ENCODE measurements around the gene ERC1.
"Not testable (repeated sequence)": the region's sequence is repeated elsewhere in the genome, so short reads cannot be mapped to it uniquely, and the experiment has no call there.

The ERC1 gene

DNA sequence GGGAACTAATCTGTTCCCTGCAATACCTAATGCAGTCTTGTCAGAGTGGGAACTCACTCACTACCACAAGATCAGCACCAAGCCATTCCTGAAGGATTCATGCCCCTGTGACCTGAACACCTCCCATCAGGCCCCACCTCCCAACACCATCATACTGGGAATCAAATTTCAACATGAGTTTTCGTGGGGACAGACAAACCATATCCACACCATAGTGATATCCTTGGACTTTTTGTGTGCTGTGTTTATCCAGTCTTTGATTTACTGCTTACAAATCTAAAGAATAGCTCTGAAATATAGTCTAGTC, 359.9 kb downstream of the ERC1 start:
- DNase-seq (ENCODE audit: low read depth in 2 of 2), result no peak

DNA sequence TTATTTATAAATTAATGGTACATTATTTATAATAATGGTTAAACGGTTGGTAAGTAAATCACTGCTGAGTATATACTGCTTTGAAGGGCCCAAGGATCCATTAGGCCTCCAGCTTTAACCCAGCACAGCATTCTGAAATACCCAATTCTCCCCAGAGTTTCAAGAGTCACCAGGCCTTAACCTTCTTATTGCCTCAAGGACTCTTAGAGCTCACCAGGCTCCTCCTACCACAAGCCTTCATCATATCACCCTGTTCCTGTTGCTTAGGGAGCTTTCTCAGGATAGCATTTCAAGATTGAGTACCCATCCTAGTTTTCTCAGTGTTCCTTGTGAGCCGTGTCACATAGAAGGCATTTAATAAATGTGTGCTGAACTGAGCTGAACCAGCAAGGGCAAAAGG, 360.9 kb downstream of the ERC1 start:
- no peak for DNase-seq (ENCODE audit: low read depth in 2 of 2)

DNA sequence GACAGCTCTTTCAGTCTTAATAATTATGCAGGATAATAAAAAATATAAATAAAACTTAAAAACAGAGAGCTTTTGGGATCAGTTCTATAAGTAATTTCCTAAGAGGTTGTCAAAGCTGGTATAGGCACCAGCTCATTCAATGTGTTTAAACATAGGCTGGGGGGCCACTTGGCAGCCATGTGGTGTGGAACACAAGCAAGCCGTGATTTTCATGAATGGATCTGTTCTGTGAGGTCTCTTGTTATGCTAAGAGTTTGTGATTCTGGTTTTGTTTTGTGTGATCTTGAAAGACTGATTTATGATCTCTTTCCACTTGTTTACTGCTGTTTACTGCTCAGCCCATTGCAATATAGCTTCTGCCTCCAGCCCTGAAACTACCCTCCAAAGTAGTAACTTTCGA, 362.4 kb downstream of the ERC1 start:
- no peak for DNase-seq (ENCODE audit: low read depth in 2 of 2)

DNA sequence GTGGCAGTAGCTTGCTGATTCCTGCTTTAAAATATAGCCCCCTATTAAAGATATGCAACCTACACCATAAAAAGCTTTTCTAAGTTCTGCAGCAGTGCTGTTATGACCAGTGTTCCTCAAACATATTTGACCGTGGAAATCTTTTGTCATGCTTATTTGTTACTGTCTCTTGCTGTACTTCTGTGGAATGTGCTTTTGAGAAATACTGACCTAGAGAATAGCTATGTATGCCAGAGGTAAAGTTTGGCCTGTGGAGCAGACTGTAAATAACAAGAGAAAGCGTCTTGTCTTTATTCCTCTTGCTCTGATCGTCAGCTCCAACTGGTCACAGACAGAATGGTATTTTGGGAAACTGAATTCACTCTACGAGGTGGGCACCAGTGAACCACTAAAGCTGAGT, 364.4 kb downstream of the ERC1 start:
- no peak for DNase-seq (ENCODE audit: low read depth in 2 of 2)

DNA sequence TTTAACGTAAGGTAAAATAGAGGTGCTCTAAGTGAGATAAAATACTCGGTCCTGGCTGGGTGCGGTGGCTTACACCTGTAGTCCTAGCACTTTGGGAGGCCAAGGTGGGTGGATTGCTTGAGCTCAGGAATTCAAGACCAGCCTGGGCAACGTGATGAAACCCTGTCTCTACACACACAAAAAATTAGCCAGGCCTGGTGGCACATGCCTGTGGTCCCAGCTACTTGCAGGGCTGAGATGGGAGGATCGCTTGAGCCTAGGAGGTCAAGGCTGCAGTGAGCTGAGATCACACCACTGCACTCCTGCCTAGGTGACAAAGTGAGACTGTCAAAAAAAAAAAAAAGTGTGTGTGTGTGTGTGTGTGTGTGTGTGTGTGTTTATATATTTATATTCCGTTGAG, 364.8 kb downstream of the ERC1 start:
- DNase-seq (ENCODE audit: low read depth in 2 of 2), result not testable (repeated sequence)

DNA sequence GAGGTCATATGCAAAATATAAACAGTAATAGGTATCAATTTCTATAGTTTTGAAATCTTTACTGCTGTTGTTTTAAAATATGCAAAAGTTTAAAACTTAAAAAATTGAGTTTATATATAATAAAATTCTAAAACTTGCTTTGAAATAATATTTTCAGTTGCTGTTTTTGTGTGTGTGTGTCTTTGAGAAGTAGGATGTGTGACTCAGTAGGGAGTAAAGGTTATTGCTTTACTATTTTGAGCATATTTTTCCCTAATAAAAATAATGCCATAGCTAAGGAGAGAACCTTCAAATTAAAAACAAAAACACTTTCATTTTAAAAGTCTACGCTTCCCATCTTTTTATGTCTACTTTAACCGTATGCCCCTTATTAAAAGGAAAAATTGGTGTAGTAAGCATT, 365.3 kb downstream of the ERC1 start:
- DNase-seq (ENCODE audit: low read depth in 2 of 2), result no peak

DNA sequence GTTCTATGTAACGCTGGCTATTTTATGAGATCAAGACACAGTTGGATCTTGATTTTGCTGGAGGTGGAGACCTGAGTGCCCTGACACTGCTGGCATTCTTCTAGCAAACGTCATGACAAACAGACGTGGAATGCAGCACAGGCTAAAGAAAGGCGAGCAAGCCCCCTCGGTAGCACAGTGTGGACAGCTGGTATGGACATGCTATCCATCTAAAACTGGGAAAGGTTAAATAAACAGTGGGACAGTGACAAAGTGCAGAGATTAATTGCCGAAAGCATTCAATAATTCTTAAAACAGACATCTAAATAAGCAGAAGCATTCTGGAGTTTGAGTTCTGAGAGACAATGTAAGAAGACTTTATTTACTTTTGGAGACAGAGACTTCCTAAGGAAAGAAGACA, 366.1 kb downstream of the ERC1 start:
- DNase-seq (ENCODE audit: low read depth in 2 of 2), result no peak

DNA sequence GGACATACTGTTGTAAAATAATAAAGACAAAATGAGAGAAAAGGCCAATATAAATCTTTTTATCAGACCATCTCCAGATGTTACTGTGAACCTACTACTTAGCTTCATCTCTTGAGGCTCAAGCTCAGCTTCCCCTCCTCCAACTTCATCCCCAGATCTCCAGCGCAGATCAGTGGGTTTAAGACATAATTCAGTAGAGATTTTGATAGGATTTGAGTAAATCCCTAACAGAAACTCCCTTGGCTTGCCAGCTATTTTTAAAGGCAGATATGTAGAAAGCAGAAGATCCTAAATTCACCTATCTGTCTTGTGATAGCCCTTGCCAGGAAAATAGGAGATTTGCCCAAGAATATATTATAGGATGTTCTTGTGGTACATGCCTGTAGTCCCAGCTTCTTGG, 366.7 kb downstream of the ERC1 start:
- no peak for DNase-seq (ENCODE audit: low read depth in 2 of 2)

DNA sequence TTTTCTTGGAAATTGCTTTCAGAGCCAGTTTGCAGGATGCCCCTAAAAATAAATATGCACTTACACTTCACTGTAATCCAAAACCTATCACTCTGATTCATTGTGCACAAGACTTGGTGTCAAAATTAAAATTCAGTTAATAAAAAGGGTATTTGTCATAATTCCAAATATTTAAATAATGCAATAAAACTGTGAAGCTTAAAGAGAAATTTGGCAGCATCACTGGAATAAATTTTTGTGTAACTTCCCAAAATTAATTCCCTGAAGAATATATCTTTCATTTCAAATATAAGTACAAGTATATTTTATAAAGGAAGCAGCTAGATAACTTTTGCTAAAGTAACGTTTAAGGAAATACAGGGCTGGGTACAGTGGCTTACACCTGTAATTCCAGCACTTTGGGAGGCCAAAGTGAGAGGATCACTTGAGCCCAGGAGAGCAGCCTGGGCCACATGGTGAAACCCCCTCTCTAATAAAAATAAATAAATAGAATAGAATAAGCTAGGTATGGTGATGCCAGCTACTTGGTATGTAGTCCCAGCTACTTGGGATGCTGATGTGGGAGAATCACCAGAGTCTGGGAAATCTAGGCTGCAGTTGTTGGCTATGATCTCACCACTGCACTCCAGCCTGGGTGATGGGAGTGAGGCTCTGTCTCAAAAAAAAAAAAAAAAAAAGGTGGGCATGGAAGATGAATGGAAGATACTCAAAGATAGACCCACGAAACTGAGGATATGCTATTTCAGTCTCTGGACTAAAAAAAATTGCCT, 369.6 kb downstream of the ERC1 start:
- DNase-seq (ENCODE audit: low read depth in 2 of 2), result no peak

DNA sequence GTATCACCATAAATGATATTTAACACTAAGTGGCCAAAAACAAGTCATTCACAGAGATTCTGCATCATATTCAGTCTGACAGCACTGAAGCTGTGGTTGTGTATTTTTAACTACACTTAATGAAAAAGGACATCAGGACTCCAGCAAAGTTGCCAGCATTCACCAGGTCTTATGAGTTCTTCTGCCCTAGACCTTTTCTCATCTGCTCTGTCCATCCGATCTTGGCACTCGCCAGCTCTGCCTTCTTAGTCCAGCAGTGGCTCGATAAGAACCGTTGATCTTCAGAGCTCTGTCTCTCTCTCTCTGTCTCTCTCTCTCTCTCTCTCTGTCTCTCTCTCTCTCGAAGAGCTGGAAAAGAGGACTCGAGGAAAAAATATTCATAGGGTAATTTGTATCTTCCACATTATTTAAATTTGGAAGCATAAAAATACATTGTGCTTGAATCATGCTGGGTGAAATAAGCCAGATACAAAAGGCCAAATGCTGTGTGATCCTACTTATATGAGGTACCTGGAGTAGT, 371.2 kb downstream of the ERC1 start:
- no peak for DNase-seq (ENCODE audit: low read depth in 2 of 2)

DNA sequence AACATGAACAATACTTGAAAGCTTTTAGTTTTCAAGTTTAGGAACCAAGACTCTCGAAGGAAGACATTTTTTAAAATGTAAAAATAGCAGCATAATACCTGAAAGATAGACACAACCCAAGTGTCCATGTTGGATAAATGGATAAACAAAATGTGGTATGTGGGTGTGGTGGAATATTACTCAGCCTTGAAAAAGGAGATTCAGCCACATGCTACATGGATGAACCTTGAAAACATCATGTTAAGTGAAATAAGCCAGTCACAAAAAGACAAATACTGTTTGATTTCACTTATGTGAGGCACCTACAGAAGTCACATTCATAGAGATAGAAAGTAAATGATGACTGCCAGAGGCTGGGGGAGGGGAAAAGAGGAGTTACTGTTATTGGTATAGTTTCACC, 374.7 kb downstream of the ERC1 start:
- DNase-seq (ENCODE audit: low read depth in 2 of 2), result no peak

DNA sequence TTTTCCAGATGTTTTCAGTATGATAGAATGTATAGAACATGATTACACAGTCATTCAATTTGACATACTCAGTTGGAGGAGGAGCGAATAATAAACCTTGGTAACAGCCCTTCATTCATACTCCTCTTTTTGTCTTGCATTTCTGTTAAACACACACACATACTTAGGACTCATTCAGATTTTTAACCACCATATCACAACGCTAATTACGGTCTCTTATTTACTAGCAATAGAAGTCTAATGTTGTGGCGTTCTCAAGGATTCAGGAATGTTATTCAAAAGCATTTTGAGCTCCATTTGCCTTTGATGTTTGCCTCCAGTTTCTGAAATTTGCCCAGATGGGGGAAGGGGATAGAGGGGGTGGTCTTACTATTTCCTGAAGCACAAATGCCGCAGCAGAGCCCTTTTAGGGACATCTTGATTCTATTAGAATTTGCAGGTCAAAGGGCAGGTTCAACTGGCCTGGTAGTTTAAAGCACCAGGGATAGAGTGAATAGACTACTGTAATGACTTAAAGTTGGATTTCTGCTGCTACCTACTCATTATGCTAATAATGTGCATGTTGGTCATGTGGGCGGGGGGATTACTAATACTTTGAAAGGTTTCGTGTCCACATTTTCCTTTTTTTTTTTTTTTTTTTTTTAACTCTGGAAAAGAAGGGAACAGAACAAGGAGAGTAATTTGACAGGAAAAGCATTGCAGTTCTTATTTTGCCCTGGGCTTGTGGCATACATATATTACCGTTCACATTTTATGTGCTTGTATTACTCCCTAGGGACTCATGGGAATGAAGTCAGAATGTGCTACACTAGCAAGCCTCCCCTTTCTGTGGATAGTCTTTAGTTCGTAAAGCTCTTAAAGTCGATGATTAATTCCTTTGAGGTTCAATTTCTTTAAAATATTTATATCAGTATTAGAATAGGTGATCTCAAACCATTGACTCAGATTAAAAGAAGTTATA, 376.6 kb downstream of the ERC1 start:
- no peak for DNase-seq (ENCODE audit: low read depth in 2 of 2)

DNA sequence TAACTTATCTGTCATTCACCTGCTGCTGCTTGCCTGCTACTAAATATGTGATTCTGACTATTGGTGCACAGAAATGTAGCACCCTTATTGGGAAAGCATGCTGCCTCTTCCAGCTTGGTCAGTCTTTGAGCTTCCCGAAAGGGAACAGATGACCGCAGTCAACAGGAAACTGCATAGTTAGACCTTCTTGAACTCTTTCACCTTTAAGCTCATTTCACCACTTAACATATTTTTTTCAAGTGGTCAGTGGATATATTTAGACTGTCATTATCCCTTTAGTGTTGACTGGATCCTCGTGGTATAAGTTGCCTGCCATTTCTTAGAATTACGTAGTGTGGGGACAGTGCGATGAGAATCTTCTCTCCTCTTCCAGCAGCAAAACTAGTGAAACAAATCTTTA, 378.4 kb downstream of the ERC1 start:
- no peak for DNase-seq (ENCODE audit: low read depth in 2 of 2)

DNA sequence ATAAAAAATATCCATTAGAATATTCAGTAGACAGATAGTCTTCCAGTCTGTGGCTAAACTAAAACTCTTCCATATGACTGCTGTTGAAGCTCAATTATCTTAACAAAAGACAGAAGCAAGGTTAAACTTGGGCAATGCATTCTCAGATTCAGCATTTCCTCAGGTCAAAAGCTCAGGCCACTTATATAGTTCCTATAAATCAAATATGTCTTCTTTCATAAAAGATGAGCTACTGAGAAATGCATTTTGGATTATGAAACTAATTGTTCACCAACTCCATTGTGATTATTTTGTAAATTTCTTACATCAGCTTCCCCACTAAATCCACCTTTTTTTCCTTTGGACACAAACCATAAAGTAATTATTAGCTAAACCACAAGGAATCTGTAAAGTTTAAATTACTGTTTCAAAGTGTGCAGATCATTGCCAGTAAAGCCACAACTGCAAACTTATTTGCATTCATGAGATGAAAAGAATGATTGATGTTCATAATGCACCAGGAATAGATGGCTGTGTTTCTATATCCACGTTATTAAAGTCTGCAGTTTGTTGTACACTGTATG, 379.0 kb downstream of the ERC1 start:
- no peak for DNase-seq (ENCODE audit: low read depth in 2 of 2)

DNA sequence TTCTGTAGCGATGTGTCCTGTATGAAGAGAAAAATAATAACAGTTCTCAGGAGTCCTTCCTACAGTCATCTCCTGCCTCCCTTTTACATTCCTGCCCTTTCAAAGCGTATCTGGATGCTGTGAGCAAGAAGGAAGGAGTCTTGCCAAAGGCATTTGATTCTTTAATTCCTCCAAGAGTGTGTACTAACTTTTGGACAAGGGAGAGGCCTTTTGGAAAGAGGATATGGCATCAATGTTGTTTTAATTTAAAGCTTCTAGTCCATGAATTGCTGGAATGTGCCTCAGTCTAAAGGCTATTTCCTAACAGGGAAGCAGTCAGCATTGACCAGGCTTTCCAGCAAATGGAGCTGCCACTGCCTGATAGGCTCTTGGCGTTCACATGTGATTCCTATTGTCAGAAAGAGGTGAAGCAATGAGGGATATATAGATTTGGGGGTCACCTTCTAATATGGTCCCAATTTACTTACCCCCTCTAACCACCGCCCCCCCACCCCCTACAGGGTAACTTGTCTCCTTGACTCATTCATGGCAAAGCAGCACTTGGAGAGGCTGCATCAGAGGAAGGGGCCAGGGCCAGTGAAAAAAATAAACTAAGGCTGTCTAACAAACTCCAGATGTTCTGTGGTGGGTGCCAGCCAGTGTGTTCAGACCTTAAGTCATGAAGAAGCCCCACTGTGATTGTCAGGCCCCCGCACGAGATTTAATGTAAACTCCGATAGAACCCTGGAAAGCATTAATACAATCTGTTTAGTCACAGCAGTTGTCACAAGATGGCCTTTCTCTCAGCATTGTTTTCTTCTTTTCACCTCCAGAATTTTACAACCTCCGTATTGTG, 383.1 kb downstream of the ERC1 start:
- DNase-seq (ENCODE audit: low read depth in 2 of 2), result no peak

DNA sequence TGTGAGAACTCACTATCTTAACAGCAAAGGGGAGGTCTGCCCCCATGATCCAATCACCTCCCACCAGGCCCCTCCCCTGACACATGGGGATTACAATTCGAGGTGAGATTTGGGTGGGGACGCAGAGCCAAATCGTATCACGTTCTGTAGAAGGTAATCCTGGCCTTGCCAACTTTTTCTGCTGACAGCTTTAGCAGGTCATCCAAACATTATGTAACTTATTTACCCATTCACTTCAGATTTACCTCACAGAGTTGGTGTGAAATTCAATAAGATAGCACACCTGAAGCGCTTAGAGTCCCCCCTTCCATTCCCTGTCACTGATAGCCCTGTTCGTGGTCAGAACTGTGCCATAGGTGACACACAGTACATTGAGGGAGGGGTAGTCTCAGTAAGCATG, 384.3 kb downstream of the ERC1 start:
- DNase-seq (ENCODE audit: low read depth in 2 of 2), result no peak

DNA sequence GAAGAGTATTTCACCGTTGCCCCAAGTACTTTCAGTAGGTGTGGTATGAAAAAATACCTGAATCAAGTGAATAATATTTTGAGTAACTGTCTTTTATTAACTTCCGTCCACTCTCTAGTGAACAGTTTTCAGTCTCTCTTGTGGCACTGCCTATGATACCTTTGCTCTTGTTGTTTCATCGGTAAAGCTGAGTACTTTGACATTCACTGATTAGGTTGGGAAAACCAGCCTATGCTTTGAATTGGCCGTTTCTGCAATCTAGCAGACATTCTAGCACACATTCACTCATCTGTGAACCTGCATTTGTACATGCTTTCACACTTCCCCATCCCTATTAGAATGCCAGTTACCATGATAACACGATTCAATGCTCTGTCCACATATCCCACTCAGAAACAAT, 386.1 kb downstream of the ERC1 start:
- DNase-seq (ENCODE audit: low read depth in 2 of 2), result no peak

DNA sequence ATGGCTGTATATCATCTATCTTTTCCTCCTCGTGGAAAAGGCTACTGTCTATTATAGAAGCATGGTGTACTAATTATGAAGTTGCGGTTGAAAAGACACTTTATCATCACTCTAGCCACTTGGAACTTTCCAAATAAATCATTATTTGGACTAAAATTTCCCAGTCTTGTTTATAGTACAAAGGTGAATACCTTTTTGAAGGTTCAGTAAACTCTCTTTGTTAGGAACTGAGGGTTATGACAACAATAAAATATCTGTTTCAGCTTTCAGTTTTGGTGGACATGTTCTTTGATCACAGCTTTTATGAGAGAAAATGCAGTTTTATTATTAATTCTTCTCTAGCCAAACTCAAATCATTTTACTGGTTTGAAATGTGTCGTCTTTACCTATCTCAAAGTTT, 386.7 kb downstream of the ERC1 start:
- DNase-seq (ENCODE audit: low read depth in 2 of 2), result no peak

DNA sequence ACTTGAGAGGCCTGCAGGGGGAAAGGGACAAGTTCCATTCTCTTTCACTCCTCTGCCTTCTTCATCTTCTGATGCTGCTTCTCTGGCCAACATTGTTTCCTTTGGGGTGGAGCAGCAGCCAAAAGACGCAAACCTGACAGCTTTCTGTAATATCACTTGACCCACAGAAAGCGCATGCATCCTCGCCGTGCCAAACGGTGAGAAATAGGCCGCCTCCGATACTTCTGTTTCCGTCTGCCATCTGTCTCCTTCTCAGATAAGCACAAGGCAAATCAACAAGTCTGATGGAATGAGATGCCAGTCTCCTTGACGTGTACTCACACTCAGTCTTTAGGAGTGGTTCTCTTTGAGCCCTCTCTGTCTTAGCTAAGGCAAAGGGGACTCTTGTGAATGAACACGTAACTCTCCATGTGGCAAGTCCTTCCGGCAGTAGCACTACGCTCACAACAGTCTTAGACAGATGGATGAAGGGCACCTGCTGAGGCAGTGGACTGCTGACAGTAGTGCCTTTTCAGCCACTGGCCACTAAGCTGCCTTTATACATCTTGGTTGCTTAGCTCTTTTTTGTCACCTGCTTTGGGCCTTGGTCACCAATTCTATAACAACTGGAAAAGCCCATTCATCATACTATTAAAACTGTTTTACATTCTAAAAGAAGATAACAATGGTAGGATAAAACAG, 389.3 kb downstream of the ERC1 start:
- no peak for DNase-seq (ENCODE audit: low read depth in 2 of 2)

DNA sequence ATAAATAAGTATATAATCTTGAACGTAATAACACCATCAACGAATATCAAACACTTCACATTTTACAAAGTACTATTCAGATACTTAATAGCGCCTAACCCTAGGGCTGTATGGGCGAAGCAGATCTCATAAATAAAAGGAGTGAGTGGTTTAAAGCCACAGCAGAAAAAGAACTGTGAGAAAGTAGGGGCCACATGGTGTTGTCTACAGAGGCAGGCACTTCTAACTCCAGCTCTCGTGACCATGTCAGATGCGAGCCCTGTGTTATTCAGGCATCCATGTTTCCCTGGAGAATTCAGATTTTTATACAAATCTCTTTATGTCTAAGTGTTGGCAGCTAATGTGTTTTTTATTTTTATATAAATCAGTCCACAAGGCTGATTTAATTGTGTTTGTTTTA, 391.1 kb downstream of the ERC1 start:
- no peak for DNase-seq (ENCODE audit: low read depth in 2 of 2)

DNA sequence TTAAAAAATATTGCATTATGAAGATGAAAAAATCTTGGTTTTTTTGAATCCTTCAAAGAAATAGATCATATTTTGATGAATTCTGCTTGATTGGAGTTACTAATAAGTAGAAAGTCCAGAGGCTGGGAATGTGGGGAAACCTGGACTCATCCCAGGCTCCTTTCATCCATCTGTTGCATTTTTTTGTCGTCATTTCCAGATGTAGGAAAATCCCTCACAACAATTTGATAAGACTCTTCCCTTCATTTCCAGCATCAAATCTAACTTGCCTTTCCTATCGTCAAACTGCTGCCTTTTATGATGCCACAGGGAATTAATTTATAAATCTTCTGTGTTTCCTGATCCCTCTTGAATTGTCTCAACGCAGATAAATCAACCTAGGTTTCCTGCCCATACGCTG, 391.8 kb downstream of the ERC1 start:
- no peak for DNase-seq (ENCODE audit: low read depth in 2 of 2)
